ENCODE data around the gene TMEM250. TPM values are rescaled to one million over a fixed set of nuclear protein-coding genes. Genes with fewer than 3 reads are reported as not detected.

Gene TMEM250
- total RNA-seq, 2 experiments from 2014 or later = 6.5 to 7.9 TPM

DNA sequence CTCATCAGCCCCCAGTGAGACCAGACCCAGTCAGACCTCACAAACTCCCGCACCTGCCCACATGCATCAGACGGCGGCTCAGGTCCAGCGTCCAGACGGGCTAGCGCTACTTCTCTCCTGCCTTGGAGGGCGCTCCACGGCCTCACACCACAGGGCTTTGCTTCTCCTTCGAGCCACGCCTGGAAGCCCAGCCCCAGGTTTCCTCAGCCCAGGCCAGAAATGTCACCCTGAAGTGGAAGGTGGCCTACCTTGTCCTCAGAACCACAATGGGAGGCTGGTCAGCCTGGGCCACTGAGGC, 26.4 kb downstream of the TMEM250 start:
- intact Hi-C loops (cut with DNase I, micrococcal nuclease) = no loop called here

DNA sequence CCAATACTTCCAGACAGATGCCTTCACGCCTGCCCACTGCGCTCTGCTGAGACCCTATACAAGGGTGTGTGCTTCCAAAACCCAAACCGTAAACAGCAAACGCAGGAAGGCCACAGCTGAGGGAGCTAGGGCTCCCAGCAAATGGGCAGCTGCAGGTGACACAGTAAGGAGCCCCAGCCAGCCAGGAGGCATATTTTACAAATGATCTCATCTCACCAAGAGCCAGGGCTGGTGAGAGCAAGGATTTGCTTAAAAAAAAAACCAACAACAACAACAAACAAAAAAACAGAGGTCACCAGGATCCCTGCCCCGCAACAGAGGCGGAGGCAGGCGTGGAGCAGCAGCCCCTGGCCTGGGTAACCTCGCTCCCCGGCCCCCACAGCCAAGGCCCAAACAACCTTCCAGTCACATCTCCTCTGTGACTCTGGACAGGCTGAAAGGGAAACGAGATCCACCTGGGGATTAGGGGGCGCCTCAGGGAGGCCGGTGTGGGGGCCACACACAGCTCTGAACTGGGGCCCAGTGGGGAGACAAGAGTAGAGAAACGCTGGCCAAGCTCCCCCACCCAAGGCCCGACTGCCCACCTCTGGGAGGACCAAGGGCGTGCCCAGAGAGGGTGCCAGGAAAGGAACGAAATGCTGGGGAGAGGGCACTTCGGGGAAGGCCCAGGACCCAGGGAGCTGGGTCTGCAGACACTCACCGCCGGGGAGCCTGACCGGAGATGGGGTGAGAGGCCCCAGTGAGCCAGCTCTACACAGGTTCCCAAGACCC, 26.9 kb downstream of the TMEM250 start:
- H3K27me3 ChIP-seq (ENCODE audit: control insufficient read depth in 1 of 2, insufficient read depth in 2 of 2, low read length in 2 of 2) = peaks cover 0 to 3% of the 10 kb centered on the region in 2 experiments
- no peaks in the 10 kb centered on the region for H3K36me3 Mint-ChIP-seq (ENCODE audit: low read depth)
- no peaks in the 10 kb centered on the region for H3K36me3 ChIP-seq (ENCODE audit: insufficient read depth, low read length)
- H3K4me1 ChIP-seq (ENCODE audit: insufficient read depth, low read length) = peaks cover 62% of the 10 kb centered on the region
- intact Hi-C loops (cut with DNase I, micrococcal nuclease) = no loop called here
- no peak overlapping the region for H3K4me3 ChIP-seq (ENCODE audit: low read length)
- DNase-seq (no peak), ATAC-seq (ENCODE audit: poor library complexity) (no peak)
- no peaks in the 10 kb centered on the region for H3K9me3 ChIP-seq (ENCODE audit: control insufficient read depth in 1 of 2, insufficient read depth in 1 of 2, low read length in 2 of 2)
- H3K27ac Mint-ChIP-seq = no peak overlapping the region
- peaks cover 19% of the 10 kb centered on the region for H3K4me1 Mint-ChIP-seq (ENCODE audit: low read depth)
- H3K27ac ChIP-seq (ENCODE audit: low read depth in 1 of 2, low read length in 2 of 2) = no peak overlapping the region
- CTCF ChIA-PET = interaction anchor here (1.6 kb wide), 1 partner anchor 31 kb away, joined by 4 read pairs; no protein-coding TSS in a partner anchor
- H3K4me3 Mint-ChIP-seq = peak overlapping the region; percentile 70
- POLR2A ChIA-PET = no interaction called here
- H3K27me3 Mint-ChIP-seq = no peaks in the 10 kb centered on the region
- TF ChIP-seq CTCF (IDR thresholded peaks at IDR 0.05) = no peak
- H3K9me3 Mint-ChIP-seq = no peaks in the 10 kb centered on the region

More for the DNA sequence above, 26.4 kb downstream of the TMEM250 start:
- no peak for DNase-seq
- peaks cover 19% of the 10 kb centered on the region for H3K4me1 Mint-ChIP-seq (ENCODE audit: low read depth)
- ChIA-PET POLR2A (no interaction called here), CTCF (no interaction called here)
- no peaks in the 10 kb centered on the region for H3K36me3 Mint-ChIP-seq (ENCODE audit: low read depth)
- ATAC-seq (ENCODE audit: poor library complexity) = no peak
- Histone ChIP-seq H3K4me1 (ENCODE audit: insufficient read depth, low read length) (peaks cover 61% of the 10 kb centered on the region), H3K9me3 (ENCODE audit: control insufficient read depth in 1 of 2, insufficient read depth in 1 of 2, low read length in 2 of 2) (no peaks in the 10 kb centered on the region), H3K36me3 (ENCODE audit: insufficient read depth, low read length) (no peaks in the 10 kb centered on the region), H3K27ac (ENCODE audit: low read depth in 1 of 2, low read length in 2 of 2) (no peak overlapping the region), H3K27me3 (ENCODE audit: control insufficient read depth in 1 of 2, insufficient read depth in 2 of 2, low read length in 2 of 2) (peaks cover 0 to 3% of the 10 kb centered on the region in 2 experiments), H3K4me3 (ENCODE audit: low read length) (no peak overlapping the region)
- H3K4me3 Mint-ChIP-seq = peak overlapping the region; percentile 38
- H3K27ac Mint-ChIP-seq = no peak overlapping the region
- H3K27me3 Mint-ChIP-seq = no peaks in the 10 kb centered on the region
- TF ChIP-seq CTCF (IDR thresholded peaks at IDR 0.05) = no peak
- no peaks in the 10 kb centered on the region for H3K9me3 Mint-ChIP-seq

DNA sequence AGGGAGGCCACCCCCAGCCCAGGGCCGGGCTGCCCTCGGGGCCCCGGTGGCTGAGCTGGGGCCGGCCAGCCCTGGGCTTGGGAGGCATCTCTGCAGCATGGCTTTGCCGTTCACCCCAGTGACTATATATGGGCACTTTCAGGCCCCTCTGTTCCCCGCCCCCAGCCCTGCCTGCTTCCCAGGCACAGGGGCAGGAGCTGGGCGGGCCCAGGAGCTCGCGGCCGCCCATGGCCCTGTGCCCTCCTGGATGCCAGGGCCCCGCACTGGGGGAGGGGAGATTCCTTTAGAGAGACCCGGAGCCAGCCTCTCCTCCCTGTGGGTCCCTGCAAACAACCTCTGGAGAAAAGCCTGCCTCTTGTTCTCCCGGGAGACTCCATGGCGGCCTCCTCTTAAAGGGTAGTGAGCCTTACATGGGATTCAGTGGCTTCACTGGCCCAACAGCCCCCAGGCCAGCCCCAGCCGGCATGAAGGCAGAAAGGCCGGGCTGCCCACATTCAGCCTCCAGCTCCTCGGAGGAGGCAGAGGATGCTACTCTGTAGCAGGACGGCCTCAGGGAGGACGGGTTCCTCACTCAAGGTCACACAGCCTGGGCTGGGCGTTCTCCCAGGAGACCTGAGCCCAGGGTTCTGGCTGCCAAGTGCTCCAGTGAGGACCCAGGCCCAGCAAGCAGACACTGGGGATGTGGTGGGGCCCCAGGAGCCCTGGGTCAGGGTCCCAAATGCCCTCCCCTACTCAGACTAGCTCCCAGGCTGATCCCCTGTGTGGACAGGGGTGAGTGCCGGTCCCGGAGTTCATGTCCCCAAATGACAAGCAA, 27.7 kb downstream of the TMEM250 start:
- H3K4me1 Mint-ChIP-seq (ENCODE audit: low read depth) = peaks cover 15% of the 10 kb centered on the region

More for the DNA sequence above, 27.7 kb downstream of the TMEM250 start:
- DNase-seq (no peak), ATAC-seq (ENCODE audit: poor library complexity) (no peak)
- H3K27me3 Mint-ChIP-seq = no peaks in the 10 kb centered on the region
- TF ChIP-seq CTCF (IDR thresholded peaks at IDR 0.05) = no peak
- POLR2A ChIA-PET = interaction anchor here (1.0 kb wide), 1 partner anchor 19 kb away, joined by 3 read pairs; no protein-coding TSS in a partner anchor
- Histone ChIP-seq H3K9me3 (ENCODE audit: control insufficient read depth in 1 of 2, insufficient read depth in 1 of 2, low read length in 2 of 2) (no peaks in the 10 kb centered on the region), H3K4me1 (ENCODE audit: insufficient read depth, low read length) (peaks cover 61% of the 10 kb centered on the region), H3K27ac (ENCODE audit: low read depth in 1 of 2, low read length in 2 of 2) (no peak overlapping the region), H3K27me3 (ENCODE audit: control insufficient read depth in 1 of 2, insufficient read depth in 2 of 2, low read length in 2 of 2) (peaks cover 0 to 3% of the 10 kb centered on the region in 2 experiments), H3K36me3 (ENCODE audit: insufficient read depth, low read length) (no peaks in the 10 kb centered on the region), H3K4me3 (ENCODE audit: low read length) (no peak overlapping the region)
- intact Hi-C loops (cut with DNase I, micrococcal nuclease) = no loop called here
- no peaks in the 10 kb centered on the region for H3K9me3 Mint-ChIP-seq
- peak overlapping the region; percentile 70 for H3K4me3 Mint-ChIP-seq
- CTCF ChIA-PET = interaction anchor here (1.6 kb wide), 2 partner anchors 15 to 32 kb away, joined by 4 read pairs; no protein-coding TSS in a partner anchor
- no peaks in the 10 kb centered on the region for H3K36me3 Mint-ChIP-seq (ENCODE audit: low read depth)
- no peak overlapping the region for H3K27ac Mint-ChIP-seq

Measured in CD4-positive, alpha-beta T cell (primary cell).